Chondrocyte (in vitro differentiated cells): ENCODE measurements around the gene ATP6AP2. TPM values are rescaled to one million over a fixed set of nuclear protein-coding genes. Genes with fewer than 3 reads are reported as not detected.

Experiments used
- DNase-seq: peaks from one replicate; pipeline ENCODE4 v3.0.0; 2021; ENCODE audit warnings: mixed read lengths, low spot score
- H3K27ac Mint-ChIP-seq: one replicate; pipeline ENCODE4 v1.8.0; 2021; ENCODE audit warnings: mild to moderate bottlenecking, moderate library complexity, mixed read lengths; ENCODE audit not compliant: unreplicated experiment
- H3K27me3 Mint-ChIP-seq: 2 replicates; pipeline ENCODE4 v1.8.0; 2021; ENCODE audit warnings: low read depth, mixed read lengths
- H3K36me3 Mint-ChIP-seq: 2 replicates; pipeline ENCODE4 v1.8.0; 2021; ENCODE audit warnings: low read depth, mixed read lengths
- H3K4me1 Mint-ChIP-seq: 2 replicates; pipeline ENCODE4 v1.8.0; 2021; ENCODE audit warnings: low read depth, mild to moderate bottlenecking, mixed read lengths
- H3K4me3 Mint-ChIP-seq: one replicate; pipeline ENCODE4 v1.8.0; 2021; ENCODE audit warnings: mild to moderate bottlenecking, moderate library complexity, mixed read lengths; ENCODE audit not compliant: unreplicated experiment
- H3K9me3 Mint-ChIP-seq: 2 replicates; pipeline ENCODE4 v1.8.0; 2021; ENCODE audit warnings: low read depth, mixed read lengths
- CTCF ChIP-seq: fragments of 200-600 bp; sonication (generic); IDR thresholded peaks from 2 replicates; pipeline ENCODE4 v1.5.0; 2021; ENCODE audit warnings: antibody characterized with exemption, mild to moderate bottlenecking, moderate library complexity
- total RNA-seq: library from RNA; stranded (reverse); gene quantifications from 3 replicates; pipeline ENCODE4 v1.2.1, GENCODE V29; 2021

ATP6AP2 gene
- total RNA-seq, 1 donor from 2014 or later = 163 TPM

- no peak for DNase-seq
- TF ChIP-seq CTCF = no peak
- Mint-ChIP-seq H3K4me1 (no peaks in the 10 kb centered on the region), H3K27me3 (no peaks in the 10 kb centered on the region), H3K27ac (no peak overlapping the region), H3K4me3 (no peak overlapping the region), H3K36me3 (peaks cover 4% of the 10 kb centered on the region), H3K9me3 (peaks cover 3% of the 10 kb centered on the region)
Observed at GRCh38 chrX:40625294-40625693, 44.5 kb downstream of the ATP6AP2 start.

- no peak for DNase-seq
- Mint-ChIP-seq H3K27me3 (no peaks in the 10 kb centered on the region), H3K27ac (no peak overlapping the region), H3K4me3 (no peak overlapping the region), H3K4me1 (no peaks in the 10 kb centered on the region), H3K36me3 (peaks cover 15% of the 10 kb centered on the region), H3K9me3 (peaks cover 3% of the 10 kb centered on the region)
- no peak for TF ChIP-seq CTCF
Observed at GRCh38 chrX:40628506-40628905, 47.7 kb downstream of the ATP6AP2 start.

GRCh38 chrX:40632199-40632598 lies 51.4 kb downstream of the ATP6AP2 start:
- H3K27me3 Mint-ChIP-seq = no peaks in the 10 kb centered on the region
- no peak overlapping the region for H3K27ac Mint-ChIP-seq
- DNase-seq = no peak
- no peaks in the 10 kb centered on the region for H3K9me3 Mint-ChIP-seq
- H3K4me3 Mint-ChIP-seq = no peak overlapping the region
- H3K36me3 Mint-ChIP-seq = peaks cover 24% of the 10 kb centered on the region
- no peaks in the 10 kb centered on the region for H3K4me1 Mint-ChIP-seq
- TF ChIP-seq CTCF = no peak

GRCh38 chrX:40637687-40638086 lies 56.9 kb downstream of the ATP6AP2 start:
- no peak for TF ChIP-seq CTCF
- no peaks in the 10 kb centered on the region for H3K9me3 Mint-ChIP-seq

GRCh38 chrX:40644176-40644575 lies 63.4 kb downstream of the ATP6AP2 start:
- TF ChIP-seq CTCF = no peak
- Mint-ChIP-seq H3K9me3 (peaks cover 2% of the 10 kb centered on the region), H3K4me1 (peaks cover 30% of the 10 kb centered on the region), H3K27ac (peak overlapping the region; percentile 47), H3K4me3 (peak overlapping the region; percentile 47), H3K36me3 (peaks cover 2% of the 10 kb centered on the region), H3K27me3 (no peaks in the 10 kb centered on the region)
- no peak for DNase-seq

More at GRCh38 chrX:40637687-40638086, 56.9 kb downstream of the ATP6AP2 start:
- Mint-ChIP-seq H3K27me3 (no peaks in the 10 kb centered on the region), H3K4me3 (no peak overlapping the region), H3K36me3 (peaks cover 16% of the 10 kb centered on the region), H3K27ac (no peak overlapping the region), H3K4me1 (peaks cover 6% of the 10 kb centered on the region)
- no peak for DNase-seq
